ENCODE data around the gene SNN.

The SNN gene

DNA sequence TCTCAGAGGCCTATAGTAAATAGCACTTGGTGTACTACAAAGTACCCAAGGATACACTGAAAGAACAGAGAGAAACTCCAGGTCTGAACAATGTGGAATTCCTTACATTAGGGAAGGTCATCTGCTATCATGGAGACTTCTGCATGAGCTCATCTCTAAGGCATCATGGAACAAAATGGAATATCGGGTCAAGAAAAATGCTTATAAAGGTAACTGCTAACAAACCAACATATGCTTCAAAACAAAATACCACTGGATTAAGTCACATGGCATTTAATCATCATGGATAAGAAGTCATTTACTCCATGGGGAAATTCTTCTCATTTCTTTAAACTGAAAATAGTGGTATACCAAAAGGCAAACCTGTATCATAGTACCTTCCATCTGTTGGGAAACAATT lies 40.2 kb downstream of the SNN start:
- TF ChIP-seq, protein P1, sequence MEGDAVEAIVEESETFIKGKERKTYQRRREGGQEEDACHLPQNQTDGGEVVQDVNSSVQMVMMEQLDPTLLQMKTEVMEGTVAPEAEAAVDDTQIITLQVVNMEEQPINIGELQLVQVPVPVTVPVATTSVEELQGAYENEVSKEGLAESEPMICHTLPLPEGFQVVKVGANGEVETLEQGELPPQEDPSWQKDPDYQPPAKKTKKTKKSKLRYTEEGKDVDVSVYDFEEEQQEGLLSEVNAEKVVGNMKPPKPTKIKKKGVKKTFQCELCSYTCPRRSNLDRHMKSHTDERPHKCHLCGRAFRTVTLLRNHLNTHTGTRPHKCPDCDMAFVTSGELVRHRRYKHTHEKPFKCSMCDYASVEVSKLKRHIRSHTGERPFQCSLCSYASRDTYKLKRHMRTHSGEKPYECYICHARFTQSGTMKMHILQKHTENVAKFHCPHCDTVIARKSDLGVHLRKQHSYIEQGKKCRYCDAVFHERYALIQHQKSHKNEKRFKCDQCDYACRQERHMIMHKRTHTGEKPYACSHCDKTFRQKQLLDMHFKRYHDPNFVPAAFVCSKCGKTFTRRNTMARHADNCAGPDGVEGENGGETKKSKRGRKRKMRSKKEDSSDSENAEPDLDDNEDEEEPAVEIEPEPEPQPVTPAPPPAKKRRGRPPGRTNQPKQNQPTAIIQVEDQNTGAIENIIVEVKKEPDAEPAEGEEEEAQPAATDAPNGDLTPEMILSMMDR (conservative IDR thresholded peaks at IDR 0.05): no peak
- no peak overlapping the region for H3K27ac ChIP-seq

DNA sequence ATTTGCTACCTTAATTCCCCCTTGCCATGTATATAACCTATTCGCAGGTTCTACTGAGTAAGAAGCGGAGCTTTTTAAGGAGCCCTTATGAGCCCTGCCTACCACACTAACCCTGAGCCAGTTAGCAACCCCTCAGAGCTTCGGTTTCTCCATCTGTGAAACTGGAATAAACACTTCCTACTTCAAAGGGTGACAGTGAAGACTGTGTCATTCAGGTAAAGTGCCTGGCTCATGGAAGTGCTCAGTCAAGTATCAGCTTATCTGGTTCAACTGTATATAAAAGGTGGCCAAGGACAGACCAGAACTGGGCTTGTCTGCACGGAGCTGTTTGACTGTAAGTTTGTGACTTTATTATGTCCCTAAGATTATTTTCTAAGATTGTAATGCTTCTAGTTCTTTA lies 43.4 kb downstream of the SNN start:
- H3K27ac ChIP-seq: no peak overlapping the region
- TF ChIP-seq, protein P1 (conservative IDR thresholded peaks at IDR 0.05): no peak

DNA sequence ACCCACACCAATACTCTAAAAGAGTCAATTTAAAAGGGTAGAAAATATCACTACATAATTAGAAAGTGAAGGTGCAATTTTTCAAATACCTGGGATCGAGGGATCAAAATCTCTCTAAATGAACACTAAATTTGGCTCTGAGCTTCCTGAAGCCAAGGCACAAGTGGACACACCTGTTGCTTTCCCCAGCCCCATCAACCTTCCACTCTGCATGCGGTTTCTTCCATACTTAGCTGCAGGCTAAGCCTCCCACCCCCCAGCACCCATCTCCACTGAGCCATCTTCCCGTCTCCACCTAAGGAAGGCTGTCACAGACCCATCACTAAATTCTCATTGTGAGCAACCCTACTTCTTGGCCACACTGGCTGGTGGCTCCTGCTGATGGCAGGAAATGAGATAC lies 43.9 kb downstream of the SNN start:
- TF ChIP-seq, protein P1 (conservative IDR thresholded peaks at IDR 0.05): no peak

DNA sequence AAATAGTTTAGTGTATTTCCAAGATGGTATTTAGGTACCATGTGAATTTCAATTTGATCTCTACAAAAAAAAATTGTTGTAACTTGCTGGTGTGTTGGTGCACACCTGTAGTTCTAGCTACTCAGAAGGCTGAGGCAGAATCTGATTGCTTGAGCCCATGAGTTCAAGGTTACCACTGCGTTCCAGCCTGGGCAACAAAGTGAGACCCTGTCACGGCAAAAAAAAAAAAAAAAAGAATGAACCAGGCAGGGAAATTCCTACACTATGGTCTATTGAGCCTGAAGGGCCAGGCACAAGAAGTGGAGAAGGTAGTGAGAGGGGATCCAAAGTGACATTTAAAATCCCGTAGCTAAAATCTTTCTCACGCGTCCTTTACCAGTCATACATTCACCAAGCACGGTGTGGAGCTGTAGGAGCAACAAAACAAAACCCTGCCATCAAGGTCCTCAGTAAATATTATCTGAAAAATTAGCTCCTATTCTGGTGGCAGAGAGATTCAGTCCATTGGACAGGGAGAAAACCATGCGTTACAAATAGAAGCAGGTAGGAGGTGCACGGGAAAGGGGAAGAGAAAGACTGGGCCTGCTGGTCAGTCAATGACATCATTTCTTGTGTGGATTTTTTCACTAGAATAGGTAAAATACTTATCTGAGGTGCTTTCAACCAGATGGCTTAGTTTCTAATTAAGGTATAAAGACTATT lies 47.1 kb downstream of the SNN start:
- peak overlapping the region; percentile 60 for H3K27ac ChIP-seq
- TF ChIP-seq, protein P1 (conservative IDR thresholded peaks at IDR 0.05): no peak

More for the DNA sequence above, 43.9 kb downstream of the SNN start:
- no peak overlapping the region for H3K27ac ChIP-seq

GRCh38 chr16:11716336-11716735 lies 48.1 kb downstream of the SNN start:
- TF ChIP-seq, protein P1 (conservative IDR thresholded peaks at IDR 0.05): no peak
- peak overlapping the region; percentile 60 for H3K27ac ChIP-seq

GRCh38 chr16:11717811-11718210 lies 49.6 kb downstream of the SNN start:
- TF ChIP-seq, protein P1 (conservative IDR thresholded peaks at IDR 0.05): no peak
- no peak overlapping the region for H3K27ac ChIP-seq

DNA sequence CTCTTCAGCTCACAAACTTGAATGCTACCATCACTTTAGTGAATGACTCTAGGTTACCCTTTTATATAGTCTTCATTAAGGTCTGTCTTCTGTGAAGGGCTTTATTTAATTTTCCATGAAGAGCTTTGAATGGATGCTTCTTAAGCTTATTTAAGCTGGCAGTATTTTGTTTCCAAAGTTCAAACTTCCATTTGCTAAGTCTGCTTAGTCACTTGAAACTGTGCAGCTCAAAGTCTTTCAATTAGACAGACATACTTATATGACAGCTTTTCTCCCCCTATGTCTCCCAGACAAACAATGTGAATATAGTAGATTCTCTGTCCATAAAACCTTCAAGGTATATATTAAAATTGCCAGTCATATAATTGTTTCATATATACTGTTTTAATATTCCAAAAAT lies 50.9 kb downstream of the SNN start:
- H3K27ac ChIP-seq: no peak overlapping the region
- TF ChIP-seq, protein P1 (conservative IDR thresholded peaks at IDR 0.05): no peak
